Left ventricle myocardium inferior (tissue), 1 donor: ENCODE data around the gene MCTS1. TPM values are rescaled to one million over a fixed set of nuclear protein-coding genes. Genes with fewer than 3 reads are reported as not detected.

Source experiments
- DNase-seq: peaks from one replicate; pipeline ENCODE4 v3.0.0-alpha.2; 2020
- H3K27ac ChIP-seq: fragments of 200-600 bp; replicated peaks from 2 replicates; pipeline ENCODE4 v1.8.0; 2021
- H3K27me3 ChIP-seq: fragments of 200-600 bp; 2 replicates; pipeline ENCODE4 v1.8.0; 2021; ENCODE audit warnings: low read depth
- H3K36me3 ChIP-seq: fragments of 200-600 bp; 2 replicates; pipeline ENCODE4 v1.8.0; 2021
- H3K4me1 ChIP-seq: fragments of 200-600 bp; 2 replicates; pipeline ENCODE4 v1.8.0; 2021
- H3K4me3 ChIP-seq: fragments of 200-600 bp; 2 replicates; pipeline ENCODE4 v1.8.0; 2021; ENCODE audit warnings: mild to moderate bottlenecking, moderate library complexity
- H3K9me3 ChIP-seq: fragments of 200-600 bp; replicated peaks from 2 replicates; pipeline ENCODE4 v1.8.0; 2021
- CTCF ChIP-seq: fragments of 200-600 bp; IDR thresholded peaks from 2 replicates; pipeline ENCODE4 v1.8.0; 2021; ENCODE audit warnings: antibody characterized with exemption, mild to moderate bottlenecking, borderline replicate concordance
- intact Hi-C: fragments of 100-400 bp; cut with micrococcal nuclease; formaldehyde crosslinking; loops from one replicate; pipeline ENCODE4 v1.11.0; 2022
- total RNA-seq: library from RNA; stranded (reverse); fragmentation: NEBNext Ultra II Directional; extraction: Animal tissue kit (Norgen Biotek cat#: 25700); gene quantifications from one replicate; pipeline ENCODE4 v1.2.1, GENCODE V29; 2021
- donor health status: DM: no; HTN: yes; CAD: no; lungs with severe emphysema.

MCTS1 gene
- total RNA-seq, 1 donor from 2014 or later = 32.6 TPM

GRCh38 chrX:120612086-120612485, 8.2 kb downstream of the MCTS1 start:
- H3K27me3 ChIP-seq = no peaks in the 10 kb centered on the region
- intact Hi-C loops = no loop called here
- no peak overlapping the region for H3K27ac ChIP-seq
- no peak overlapping the region for H3K4me3 ChIP-seq
- no peaks in the 10 kb centered on the region for H3K4me1 ChIP-seq
- H3K36me3 ChIP-seq = peaks cover 15% of the 10 kb centered on the region
- no peak for DNase-seq
- no peak for TF ChIP-seq CTCF
- no peaks in the 10 kb centered on the region for H3K9me3 ChIP-seq

GRCh38 chrX:120614816-120615215, 10.9 kb downstream of the MCTS1 start:
- no peak for TF ChIP-seq CTCF
- DNase-seq = no peak
- peaks cover 15% of the 10 kb centered on the region for H3K36me3 ChIP-seq
- H3K27ac ChIP-seq = no peak overlapping the region
- no peaks in the 10 kb centered on the region for H3K9me3 ChIP-seq
- H3K4me3 ChIP-seq = no peak overlapping the region
- peaks cover 6% of the 10 kb centered on the region for H3K4me1 ChIP-seq
- intact Hi-C loops = no loop called here
- H3K27me3 ChIP-seq = no peaks in the 10 kb centered on the region

- Histone ChIP-seq H3K27me3 (no peaks in the 10 kb centered on the region), H3K9me3 (no peaks in the 10 kb centered on the region), H3K4me1 (peaks cover 6% of the 10 kb centered on the region), H3K36me3 (peaks cover 8% of the 10 kb centered on the region), H3K4me3 (no peak overlapping the region), H3K27ac (no peak overlapping the region)
- DNase-seq = no peak
- intact Hi-C loops = no loop called here
- TF ChIP-seq CTCF = no peak
These were observed 14.2 kb downstream of the MCTS1 start for GRCh38 chrX:120617996-120618630.

- Histone ChIP-seq H3K9me3 (no peaks in the 10 kb centered on the region), H3K36me3 (peaks cover 7% of the 10 kb centered on the region), H3K4me3 (peak overlapping the region; percentile 17), H3K4me1 (peaks cover 23% of the 10 kb centered on the region), H3K27me3 (no peaks in the 10 kb centered on the region), H3K27ac (peak overlapping the region; percentile 52)
- DNase-seq = no peak
- intact Hi-C loops = no loop called here
- TF ChIP-seq CTCF = no peak
These were observed 21.5 kb downstream of the MCTS1 start for GRCh38 chrX:120625371-120625770.

GRCh38 chrX:120629667-120630537, 26.0 kb downstream of the MCTS1 start, which contains the start of gene C1GALT1C1:
TSS of gene C1GALT1C1 (minus strand) at chrX:120630054. CDS start at chrX:120627166, 2,888 bp downstream.
- Histone ChIP-seq H3K36me3 (no peaks in the 10 kb centered on the region), H3K9me3 (no peaks in the 10 kb centered on the region), H3K27ac (peak within 1 kb of the TSS; percentile 92), H3K27me3 (no peaks in the 10 kb centered on the region), H3K4me1 (peaks cover 23% of the 10 kb centered on the region), H3K4me3 (peak within 1 kb of the TSS; percentile 78)
- no peak for TF ChIP-seq CTCF
- DNase-seq = peak; percentile 91
- intact Hi-C loops = no loop called here
